HG03565 (cell line): ENCODE measurements around the gene COMMD10.

Source experiments
- ATAC-seq: cut with Tn5 transposase; IDR thresholded peaks from one replicate; pipeline ENCODE4 v1.9.1; 2021; ENCODE audit warnings: mild to moderate bottlenecking, moderate library complexity; ENCODE audit not compliant: unreplicated experiment

COMMD10 gene

DNA sequence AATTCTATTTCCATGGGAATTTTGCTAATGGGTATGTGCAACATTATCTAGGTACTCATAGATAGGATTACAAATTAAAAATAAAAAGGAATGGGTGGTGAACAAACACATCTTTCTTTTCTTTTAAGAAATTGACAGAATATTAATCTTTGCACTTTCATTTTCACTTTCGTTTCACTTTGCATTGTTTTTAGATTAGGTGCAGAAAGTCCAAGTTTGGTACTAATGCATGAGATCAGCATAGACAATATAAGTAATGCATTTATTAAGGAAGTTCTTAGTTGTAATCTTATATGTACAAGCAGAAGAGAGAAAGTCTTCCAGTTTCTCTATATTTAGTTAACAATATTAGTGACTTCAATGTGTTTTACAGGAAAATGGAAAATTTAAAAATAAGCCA lies 196.5 kb downstream of the COMMD10 start:
- ATAC-seq = no peak

DNA sequence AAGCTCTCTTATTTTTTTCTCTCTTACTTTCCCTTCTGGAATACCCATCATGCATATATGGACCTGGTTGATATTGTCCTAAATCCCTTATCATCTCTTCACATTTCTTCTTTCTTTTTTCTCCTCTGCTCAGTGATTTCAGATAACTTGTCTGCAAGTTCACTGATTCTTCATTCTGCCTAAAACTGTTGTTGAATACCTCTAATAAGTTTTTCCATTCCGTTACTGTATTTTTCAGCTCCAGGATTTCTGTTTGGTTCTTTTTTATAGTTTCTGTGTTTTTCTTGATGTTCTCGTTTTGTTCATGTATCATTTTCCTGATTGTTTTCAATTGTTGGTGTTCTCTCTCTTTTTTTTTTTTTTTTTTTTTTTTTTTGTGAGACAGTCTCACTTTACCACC lies 203.7 kb downstream of the COMMD10 start:
- no peak for ATAC-seq

DNA sequence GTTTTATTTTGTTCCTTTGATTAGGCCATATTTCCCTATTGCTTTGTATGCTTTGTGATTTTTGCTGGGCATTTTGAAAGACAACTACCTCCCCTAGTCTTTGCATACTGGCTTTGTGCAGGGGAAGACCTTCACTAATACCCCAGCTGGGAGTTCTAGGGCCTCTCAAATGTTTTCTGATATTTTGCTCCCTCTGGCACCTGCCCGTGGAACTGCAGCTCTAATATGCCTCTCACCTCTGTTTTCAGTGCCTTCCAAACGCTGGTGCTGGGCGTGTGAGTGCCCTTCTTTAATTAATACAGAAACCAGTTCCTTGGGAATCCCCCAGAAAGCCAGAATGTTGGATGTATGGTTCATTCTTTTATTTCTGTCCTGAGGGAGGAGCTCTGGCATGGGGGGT lies 204.5 kb downstream of the COMMD10 start:
- no peak for ATAC-seq

DNA sequence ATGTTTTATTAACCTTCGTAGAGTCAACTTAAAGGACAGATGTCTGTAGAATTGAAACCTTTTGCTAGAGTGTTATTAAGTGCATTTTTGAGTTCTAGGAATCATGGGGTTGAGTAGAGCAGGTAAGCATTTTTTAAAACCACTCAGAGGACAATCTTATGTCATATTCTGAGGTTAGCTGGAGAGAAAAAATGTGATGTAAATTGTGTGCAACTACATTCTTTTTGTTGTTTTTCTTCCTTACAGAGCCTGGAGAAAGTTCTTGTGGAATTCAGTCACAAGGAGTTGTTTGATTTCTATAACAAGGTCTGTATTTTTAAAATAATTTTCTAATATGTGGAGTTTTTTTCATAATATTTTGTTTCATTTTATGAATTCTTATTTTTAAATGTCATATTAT lies 206.4 kb downstream of the COMMD10 start:
- no peak for ATAC-seq

DNA sequence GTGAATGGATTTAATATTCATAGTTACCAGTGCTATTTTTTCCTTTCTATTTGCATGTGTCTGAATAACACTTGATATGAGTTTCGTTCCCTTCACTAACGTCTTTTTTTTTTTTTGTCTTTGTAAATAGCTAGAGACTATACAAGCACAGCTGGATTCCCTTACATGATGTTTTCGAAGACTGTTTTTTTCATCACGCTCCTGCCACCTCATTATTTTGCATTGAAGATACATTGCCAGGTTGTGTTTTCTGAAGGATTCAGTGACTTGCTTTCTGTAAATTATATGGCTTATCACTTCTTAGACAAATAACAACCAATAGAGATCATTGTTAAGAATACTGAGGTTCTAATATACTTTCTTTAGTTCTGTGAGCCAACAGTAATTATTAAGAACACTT lies 207.5 kb downstream of the COMMD10 start:
- no peak for ATAC-seq

DNA sequence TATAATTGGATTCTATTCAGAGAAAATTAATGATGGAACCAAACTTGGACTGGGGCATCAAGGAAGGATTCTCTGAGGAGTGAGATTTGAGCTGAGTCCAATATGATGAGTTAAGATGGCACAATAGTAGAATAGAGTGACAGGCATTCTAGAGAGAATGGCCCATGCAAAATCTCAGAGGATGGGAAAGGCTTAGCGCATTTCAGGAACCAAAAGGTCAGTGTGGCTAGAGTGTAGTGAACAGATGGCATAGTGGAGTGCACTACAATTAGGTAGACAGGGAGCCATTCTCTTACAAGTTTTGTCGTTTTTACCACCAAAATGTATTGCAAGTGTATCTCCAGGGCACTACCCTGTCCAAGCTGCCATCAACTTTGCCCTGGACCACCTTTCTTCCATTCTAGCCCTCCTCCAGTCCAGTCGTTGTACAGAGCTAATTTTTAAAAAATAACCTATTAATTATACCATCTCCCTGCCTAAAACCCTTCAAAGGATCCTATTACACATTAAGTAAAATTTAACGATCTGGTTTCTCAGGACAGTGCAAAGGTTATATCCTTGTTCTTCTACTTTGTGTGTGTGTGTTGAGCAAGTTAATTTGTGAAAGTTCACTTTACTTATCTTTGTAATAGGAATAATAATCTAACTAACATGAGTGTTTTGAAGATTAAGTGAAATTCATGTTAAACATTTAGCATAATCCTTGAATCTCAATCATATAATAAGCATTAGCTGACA lies 211.7 kb downstream of the COMMD10 start:
- no peak for ATAC-seq

DNA sequence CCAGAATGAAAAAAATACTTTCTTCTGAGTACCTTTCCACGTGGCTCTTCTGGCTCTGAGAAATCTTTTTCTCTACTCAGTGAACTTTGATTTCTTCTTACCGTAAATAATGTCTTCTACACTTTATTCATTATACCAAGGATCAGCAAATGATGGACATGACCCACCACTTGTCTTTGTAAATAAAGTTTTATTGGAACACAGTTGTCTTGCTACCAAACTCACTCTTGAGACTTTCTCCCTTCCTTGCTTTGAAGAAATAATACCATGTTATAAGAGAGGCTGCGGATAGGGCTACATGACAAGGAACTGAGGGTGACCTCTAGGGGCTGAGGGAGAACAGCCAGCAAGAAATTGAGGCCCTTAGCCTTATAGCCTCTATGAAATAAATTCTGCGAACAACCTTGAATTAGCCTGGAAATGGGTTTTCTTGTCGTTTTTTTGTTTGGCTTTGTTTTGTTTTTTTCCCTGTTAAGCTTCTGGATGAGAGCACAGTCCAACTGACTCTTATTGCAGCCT lies 212.5 kb downstream of the COMMD10 start:
- no peak for ATAC-seq

DNA sequence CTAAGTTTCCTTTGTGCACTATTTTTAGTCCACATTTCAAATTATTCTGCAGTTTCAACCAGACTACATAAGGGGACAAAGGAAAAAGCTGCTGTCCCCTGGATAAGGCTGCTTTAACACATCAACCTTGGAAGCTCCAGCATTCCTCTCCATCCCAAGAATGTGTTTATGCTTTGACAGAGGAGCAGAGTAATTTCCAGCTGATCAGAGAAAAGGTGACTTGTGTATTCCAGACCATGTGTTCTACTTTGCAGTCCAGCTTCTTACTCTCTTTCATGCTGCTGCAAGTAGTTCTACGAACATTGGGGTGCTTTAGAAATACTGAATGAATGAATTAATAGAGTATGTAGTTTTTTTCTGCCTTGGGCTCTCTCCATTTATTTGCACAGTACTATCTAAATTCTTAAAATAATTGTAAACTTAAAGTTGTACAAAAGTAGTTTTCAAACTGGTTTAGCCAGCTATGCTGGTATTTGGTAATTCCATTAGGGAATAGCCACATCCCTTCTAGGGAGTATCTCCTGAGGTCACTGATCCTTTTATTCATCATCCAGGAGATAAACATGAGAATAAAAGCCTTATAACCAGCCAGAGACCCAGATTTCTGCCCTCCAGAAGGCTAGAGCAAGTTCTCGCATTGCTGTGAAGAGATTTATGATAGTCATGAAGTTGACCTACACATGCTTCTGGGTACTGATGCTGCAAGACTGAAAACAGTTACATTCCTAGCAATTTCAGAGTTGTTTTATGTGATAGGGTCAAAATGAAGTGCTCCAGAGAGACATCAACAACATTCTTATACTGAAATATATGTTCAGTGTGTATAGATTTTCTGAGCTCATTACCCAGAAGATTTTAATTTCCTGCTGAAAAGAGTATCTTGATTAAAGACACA lies 215.2 kb downstream of the COMMD10 start:
- no peak for ATAC-seq

DNA sequence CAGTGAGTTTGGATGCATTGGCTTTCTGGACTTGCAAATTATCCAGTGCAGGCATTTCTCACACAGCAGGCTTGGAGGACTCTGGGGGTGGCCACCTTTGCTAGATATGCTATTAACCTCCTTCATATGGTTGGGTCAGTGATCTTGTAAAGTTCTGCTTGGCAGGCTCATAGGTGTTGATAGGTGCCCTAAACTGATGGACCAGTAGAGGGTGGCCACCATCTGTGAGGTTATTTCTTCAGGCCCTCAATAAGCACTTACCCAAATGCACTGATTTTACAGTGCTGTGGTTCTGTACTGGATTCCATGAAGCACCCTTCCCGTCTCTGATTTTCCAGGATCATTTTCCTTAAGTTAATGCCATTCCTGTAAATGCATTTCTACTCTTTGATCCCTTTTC lies 216.3 kb downstream of the COMMD10 start:
- ATAC-seq = no peak

DNA sequence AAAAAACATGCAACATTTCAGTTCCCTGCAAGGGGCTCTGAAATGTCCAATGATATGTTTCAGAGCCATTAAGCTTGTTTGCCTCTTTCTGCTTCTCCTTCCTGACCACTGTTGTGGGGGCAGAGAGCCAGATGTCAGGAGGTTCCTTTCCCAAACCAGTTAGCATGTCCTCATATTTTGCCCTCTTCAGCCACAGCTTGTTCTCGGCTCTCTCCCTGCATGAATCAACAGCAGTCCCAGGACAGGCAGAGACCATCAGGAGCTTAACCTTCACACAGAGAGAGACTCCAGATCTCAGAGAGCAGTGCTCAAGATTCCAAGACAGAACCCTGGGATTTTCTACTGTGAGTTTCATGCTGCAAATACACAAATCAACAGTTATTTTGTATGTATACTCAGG lies 218.5 kb downstream of the COMMD10 start:
- ATAC-seq = no peak

DNA sequence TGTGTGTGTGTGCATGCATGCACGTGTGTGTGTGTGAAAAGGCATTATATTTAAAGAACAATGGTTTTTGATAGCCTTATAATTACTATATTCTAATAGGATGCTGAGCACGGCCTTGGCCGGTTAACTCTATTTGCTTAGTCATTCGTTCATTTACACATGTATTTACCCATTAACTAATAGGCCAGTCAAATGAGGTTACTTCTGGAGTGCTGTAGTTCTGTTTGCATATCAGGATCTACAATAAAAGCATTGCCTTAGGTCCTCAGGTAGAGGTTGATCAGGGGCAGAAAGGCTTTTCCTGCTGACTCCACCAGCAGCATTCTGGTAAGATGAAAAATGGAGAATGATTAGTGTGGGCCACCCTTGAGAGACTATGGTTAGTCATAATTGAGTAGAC lies 219.0 kb downstream of the COMMD10 start:
- no peak for ATAC-seq

DNA sequence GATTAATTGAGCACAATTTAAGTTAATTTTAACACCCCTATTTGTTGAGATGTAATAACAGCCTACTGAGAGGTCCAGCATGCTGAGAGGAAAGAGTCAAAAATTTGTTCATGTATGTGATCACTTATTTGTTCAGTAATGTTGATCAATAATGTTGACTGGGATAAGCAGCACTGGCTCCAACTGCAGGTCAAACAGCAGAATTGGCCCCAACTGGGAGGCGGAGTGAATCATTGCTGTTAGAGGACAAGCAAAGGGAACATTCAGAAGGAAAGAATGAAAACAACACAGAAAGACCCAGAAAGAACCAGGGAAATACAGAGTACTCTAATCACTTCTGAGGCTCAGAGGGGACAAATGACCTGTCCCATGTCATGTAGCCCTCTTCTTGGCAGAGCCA lies 221.1 kb downstream of the COMMD10 start:
- ATAC-seq = no peak

DNA sequence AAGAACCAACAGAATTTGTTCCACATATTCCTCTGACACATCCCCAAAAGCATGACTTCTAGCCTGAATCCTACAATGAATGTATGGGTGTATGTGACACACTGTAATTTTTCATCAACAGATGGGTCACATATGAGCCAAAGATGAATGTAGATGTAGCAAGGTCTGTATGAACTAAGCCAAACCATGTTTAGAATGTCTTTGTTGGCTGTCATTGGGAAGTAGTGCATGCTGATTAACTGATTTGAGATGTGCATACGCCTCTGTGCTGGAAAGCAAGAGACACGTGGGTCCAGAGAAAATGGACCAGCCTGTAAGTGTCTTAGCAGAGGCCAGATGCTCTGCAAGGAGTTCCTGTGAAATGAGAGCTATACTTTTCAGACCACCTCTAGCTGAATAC lies 222.0 kb downstream of the COMMD10 start:
- no peak for ATAC-seq

DNA sequence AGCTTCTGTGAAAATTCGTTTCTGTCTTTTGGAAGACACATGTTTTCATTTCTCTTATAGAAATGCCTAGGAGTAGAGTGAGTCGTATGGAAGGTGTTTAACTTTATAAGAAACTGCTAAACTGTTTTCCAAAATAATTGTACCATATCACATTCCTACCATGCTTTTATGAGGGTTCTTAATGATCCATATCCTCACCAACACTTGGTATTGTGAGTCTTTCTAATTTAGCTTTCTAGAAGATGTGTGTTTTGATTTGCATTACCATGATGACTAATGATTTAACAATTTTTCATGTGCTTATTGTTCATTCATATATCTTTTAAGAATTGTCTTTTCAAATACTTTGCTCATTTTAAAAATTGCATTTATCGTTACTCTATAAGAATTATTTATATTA lies 223.6 kb downstream of the COMMD10 start:
- ATAC-seq = no peak

DNA sequence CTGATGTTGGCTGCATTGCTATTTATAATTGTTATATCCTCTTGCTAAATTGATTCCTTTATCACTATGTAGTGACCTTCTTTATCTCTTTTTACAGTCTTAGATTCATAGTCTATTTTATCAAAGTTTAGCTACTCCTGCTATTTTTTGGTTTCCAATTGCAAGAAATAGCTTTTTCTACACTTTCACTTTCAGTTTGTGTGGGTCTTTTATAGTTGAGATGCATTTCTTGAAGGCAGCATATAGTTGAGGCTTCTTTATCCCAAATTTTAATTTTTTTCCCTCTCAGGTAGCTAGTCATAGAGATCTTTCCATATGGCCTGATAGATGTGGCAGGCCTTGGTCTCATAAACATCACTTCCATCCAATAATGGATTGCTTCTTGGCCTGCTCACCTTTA lies 228.5 kb downstream of the COMMD10 start:
- no peak for ATAC-seq

DNA sequence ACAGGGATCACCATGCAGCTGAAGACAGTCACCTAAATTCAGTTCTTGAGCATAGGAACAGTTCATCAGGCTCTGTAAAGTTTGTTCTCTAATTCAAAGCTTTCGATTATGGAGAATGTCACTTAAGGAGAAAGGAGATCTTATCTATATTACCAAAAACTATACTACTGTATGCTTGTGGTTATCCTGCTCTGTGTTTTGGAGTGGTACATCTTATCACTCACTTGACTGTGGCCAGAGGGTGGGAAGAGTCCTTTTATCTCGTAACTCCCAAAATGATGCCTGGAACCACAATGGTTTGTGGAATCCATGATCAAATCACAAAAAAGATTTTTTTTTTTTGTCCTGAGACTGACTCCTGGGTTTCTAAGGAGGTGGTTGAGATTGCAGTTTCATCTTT lies 230.7 kb downstream of the COMMD10 start:
- ATAC-seq = no peak

DNA sequence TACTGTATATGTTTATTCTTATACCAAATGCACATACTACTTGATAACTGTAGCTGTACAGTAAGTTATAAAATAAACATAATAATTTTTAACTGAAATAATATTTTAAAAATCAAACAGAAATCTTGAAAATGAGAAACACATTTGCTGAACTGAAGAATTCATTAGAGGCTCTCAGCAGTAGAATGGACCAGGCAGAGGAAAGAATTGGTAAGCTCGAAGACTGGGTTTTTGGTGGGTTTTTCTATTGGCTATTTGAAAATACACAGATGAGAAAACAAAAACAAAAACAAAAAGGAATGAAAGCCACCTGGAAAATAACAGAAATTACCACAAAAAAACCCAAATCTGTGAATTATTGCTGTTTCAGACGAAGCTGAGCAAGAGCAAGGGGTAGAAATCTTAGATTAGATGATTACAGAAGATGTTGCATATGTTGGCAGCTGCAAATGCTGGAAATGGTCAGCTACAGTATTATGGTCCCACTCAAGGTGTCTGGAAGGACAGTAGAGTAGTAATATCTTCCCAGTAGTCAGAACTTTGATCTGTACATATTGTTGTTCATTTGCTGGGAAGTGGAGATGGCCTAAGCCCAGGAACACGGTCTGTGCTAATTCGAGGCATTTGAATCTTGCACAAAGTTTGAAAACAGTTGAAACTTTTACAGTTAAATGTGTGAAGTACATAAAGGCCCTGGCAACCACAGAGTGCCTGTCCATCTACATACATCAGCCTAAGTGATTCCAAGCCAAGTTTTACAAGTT lies 233.4 kb downstream of the COMMD10 start:
- ATAC-seq = no peak

DNA sequence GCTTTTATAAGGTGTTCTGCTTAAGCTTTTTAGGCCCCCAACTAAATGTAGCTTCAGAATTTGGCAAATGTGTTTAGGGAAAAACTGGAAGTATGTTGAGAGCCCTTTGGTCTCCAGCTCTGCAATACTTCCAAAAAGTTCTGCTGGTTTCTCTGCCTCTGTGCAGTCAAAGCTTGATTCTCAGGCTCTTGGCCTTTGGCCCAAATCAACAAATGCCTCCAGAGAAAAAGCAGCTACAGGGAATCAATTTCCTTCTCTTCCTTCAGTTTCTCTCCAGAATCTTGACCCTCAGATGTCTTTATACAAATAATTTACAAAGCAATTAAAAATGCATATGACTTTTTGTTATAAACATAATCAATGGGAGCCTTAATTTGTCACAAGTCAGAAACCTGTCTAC lies 235.7 kb downstream of the COMMD10 start:
- no peak for ATAC-seq

DNA sequence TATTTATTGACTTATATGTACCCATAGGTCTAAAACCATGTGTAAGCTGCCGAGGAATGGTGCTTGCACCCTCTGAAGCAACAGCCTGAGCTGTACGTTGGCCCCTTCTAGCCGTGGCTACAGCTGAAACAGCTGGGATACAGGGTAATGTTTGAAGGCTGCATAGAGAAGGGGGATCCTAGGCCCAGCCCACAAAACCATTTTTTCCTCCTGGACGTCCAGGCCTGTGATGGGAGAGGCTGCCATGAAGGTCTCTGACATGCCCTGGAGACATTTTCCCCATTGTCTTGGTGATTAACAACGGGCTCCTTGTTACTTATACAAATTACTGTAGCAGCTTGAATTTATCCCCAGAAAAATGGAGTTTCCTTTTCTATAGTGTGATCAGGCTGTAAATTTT lies 244.7 kb downstream of the COMMD10 start:
- no peak for ATAC-seq

DNA sequence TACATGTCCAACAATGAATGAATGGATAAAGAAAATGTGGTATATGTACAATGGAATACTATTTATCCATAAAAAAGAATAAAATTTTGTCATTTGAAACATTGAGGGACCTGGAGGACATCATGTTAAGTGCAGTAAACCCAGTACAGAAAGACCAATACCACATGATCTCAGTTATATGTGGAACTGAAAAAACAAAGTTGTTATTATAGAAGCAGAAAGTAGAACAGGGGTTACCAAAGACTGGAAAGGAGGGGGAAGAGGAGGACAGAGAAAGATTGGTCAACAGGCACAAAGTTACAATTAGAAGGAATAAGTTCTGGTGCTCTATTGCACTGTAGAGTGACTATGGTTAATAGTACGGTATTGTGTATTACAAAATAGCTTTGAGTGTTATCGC lies 256.0 kb downstream of the COMMD10 start:
- ATAC-seq = no peak
